ENCODE results near the gene CACHD1.

CACHD1 gene

GRCh38 chr1:64484651-64485050 is 14.7 kb downstream of the CACHD1 start:
- TF ChIP-seq, protein P1, sequence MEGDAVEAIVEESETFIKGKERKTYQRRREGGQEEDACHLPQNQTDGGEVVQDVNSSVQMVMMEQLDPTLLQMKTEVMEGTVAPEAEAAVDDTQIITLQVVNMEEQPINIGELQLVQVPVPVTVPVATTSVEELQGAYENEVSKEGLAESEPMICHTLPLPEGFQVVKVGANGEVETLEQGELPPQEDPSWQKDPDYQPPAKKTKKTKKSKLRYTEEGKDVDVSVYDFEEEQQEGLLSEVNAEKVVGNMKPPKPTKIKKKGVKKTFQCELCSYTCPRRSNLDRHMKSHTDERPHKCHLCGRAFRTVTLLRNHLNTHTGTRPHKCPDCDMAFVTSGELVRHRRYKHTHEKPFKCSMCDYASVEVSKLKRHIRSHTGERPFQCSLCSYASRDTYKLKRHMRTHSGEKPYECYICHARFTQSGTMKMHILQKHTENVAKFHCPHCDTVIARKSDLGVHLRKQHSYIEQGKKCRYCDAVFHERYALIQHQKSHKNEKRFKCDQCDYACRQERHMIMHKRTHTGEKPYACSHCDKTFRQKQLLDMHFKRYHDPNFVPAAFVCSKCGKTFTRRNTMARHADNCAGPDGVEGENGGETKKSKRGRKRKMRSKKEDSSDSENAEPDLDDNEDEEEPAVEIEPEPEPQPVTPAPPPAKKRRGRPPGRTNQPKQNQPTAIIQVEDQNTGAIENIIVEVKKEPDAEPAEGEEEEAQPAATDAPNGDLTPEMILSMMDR (conservative IDR thresholded peaks at IDR 0.05; ENCODE audit: low read depth, low read length): no peak
- no peak for DNase-seq (ENCODE audit: low read depth)
- no peak overlapping the region for H3K4me3 ChIP-seq (ENCODE audit: low read length)

- no peak overlapping the region for H3K4me3 ChIP-seq (ENCODE audit: low read length)
- TF ChIP-seq, protein P1 (conservative IDR thresholded peaks at IDR 0.05; ENCODE audit: low read depth, low read length): no peak
- no peak for DNase-seq (ENCODE audit: low read depth)
These were observed 16.3 kb downstream of the CACHD1 start for GRCh38 chr1:64486193-64486592.

- H3K4me3 ChIP-seq (ENCODE audit: low read length): no peak overlapping the region
- DNase-seq (ENCODE audit: low read depth): no peak
- TF ChIP-seq, protein P1 (conservative IDR thresholded peaks at IDR 0.05; ENCODE audit: low read depth, low read length): no peak
These were observed 17.1 kb downstream of the CACHD1 start for GRCh38 chr1:64487061-64487460.

DNA sequence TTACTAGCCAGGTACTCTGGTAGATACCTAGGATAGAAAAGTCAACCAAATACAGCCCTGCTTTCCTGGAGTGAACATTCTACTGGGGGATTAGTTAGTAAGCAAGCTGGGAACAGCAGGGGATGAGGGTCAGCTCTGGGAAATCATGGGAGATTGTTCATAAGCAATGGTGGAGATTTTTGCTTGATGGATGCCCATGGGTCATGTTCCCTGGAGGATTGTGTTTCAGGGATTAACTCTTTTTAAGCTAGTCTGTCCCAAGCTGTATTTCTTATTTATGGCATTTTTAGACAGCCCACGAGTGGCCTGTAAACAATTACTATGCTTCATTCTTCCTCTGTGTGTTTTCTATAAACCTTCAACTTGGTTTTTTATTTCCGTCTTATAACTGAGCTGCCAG is 18.9 kb downstream of the CACHD1 start:
- TF ChIP-seq, protein P1 (conservative IDR thresholded peaks at IDR 0.05; ENCODE audit: low read depth, low read length): no peak
- no peak for DNase-seq (ENCODE audit: low read depth)
- H3K4me3 ChIP-seq (ENCODE audit: low read length): no peak overlapping the region

DNA sequence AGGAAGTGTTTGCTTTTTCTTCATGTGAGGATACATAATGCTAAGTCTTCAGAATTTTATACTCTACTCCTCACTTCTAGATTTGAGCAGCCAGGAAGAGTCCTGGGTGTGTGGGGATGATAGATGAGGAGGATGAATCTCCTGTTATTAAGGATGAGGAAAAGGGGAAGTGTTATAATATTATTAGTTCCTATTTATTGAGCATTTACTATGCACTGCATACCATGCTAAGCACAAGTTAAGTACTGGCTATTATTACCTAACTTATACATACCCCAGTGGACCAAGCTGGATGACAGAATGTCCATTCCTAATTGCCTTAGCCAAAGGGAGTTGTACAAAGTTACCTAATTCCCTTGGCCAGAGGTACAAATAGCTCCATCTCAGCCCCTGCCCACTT is 19.8 kb downstream of the CACHD1 start:
- no peak for DNase-seq (ENCODE audit: low read depth)
- TF ChIP-seq, protein P1 (conservative IDR thresholded peaks at IDR 0.05; ENCODE audit: low read depth, low read length): no peak
- H3K4me3 ChIP-seq (ENCODE audit: low read length): no peak overlapping the region

DNA sequence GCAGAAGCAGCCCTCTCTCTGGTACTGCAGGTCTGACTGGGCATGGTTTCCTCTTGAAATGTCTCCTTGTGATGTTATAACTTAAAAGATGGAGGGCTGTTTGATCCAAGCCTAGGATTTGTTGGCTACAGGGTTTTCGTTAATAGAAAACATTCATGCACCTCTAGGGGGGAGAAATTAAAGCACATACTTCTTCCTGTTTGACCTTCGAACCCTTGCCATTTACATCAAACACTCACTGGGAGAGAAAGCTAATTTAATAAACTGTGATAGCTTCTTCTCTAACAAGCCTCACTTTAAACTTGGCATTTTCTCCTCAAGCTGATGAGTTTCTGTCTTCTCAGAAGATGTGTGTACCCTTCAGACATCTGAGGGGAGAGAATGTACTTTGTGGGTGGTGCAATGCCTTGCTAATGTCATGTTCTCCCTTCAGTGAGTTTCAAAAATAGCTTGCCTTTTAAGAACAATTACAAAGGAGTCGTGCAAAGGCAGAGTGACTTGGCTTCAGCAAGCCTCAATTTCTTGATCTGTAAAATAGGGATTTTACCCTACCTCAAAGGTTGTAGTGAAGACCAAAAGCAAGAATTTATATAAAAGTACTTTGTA is 20.4 kb downstream of the CACHD1 start:
- no peak for DNase-seq (ENCODE audit: low read depth)
- TF ChIP-seq, protein P1 (conservative IDR thresholded peaks at IDR 0.05; ENCODE audit: low read depth, low read length): no peak
- H3K4me3 ChIP-seq (ENCODE audit: low read length): no peak overlapping the region

DNA sequence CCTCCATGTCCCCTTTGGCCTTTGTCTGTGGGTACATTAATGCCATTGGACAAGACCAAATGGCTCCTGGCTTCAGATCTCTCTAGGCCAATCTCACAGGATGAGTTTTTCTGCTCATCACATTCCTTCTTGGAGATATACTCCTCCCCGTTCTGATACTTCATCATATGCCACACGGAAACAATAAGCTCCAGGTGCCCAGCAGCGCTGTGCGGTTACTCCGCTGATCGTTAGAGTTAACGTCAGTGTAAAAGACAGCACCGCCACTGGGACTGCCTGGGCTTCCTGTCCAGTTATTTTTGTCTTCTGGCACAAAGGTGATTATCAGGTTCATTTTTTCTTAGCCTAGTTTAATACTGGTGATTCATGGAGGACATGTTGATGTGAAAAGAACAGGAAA is 22.5 kb downstream of the CACHD1 start:
- no peak for DNase-seq (ENCODE audit: low read depth)
- no peak overlapping the region for H3K4me3 ChIP-seq (ENCODE audit: low read length)
- TF ChIP-seq, protein P1 (conservative IDR thresholded peaks at IDR 0.05; ENCODE audit: low read depth, low read length): no peak

Measured in retinal pigment epithelial cell (primary cell).